Hepatocyte (in vitro differentiated cells): ENCODE measurements around the gene DNM2. TPM values are rescaled to one million over a fixed set of nuclear protein-coding genes. Genes with fewer than 3 reads are reported as not detected.

Experiments used
- DNase-seq: peaks from one replicate; pipeline ENCODE4 v3.0.0-alpha.2; 2016; ENCODE audit warnings: low spot score
- H2AFZ ChIP-seq: fragments of 200-600 bp; sonication (generic); 2 replicates; pipeline ENCODE4 v1.6.0; 2016; ENCODE audit warnings: antibody characterized with exemption, mild to moderate bottlenecking
- H3K27ac ChIP-seq: fragments of 200-600 bp; sonication (generic); 2 replicates; pipeline ENCODE4 v1.5.1; 2016; ENCODE audit warnings: mild to moderate bottlenecking
- H3K27me3 ChIP-seq: fragments of 200-600 bp; sonication (generic); 2 replicates; pipeline ENCODE4 v1.6.1; 2016
- H3K36me3 ChIP-seq: fragments of 200-600 bp; sonication (generic); replicated peaks from 2 replicates; pipeline ENCODE4 v1.5.1; 2016; ENCODE audit warnings: low read depth; ENCODE audit not compliant: insufficient read depth
- H3K4me1 ChIP-seq: fragments of 200-600 bp; sonication (generic); 2 replicates; pipeline ENCODE4 v1.5.1; 2016; ENCODE audit warnings: mild to moderate bottlenecking, moderate library complexity; ENCODE audit not compliant: insufficient read depth
- H3K4me2 ChIP-seq: fragments of 200-600 bp; sonication (generic); 2 replicates; pipeline ENCODE4 v1.6.0; 2016
- H3K4me3 ChIP-seq: fragments of 200-600 bp; sonication (generic); 2 replicates; pipeline ENCODE4 v1.5.1; 2016; ENCODE audit warnings: mild to moderate bottlenecking
- H3K79me2 ChIP-seq: fragments of 200-600 bp; sonication (generic); 2 replicates; pipeline ENCODE4 v1.6.0; 2017; ENCODE audit warnings: mild to moderate bottlenecking
- H3K9me2 ChIP-seq: fragments of 200-600 bp; sonication (generic); replicated peaks from 2 replicates; pipeline ENCODE4 v1.6.0; 2017; ENCODE audit warnings: mild to moderate bottlenecking; ENCODE audit not compliant: insufficient read depth
- H3K9me3 ChIP-seq: fragments of 200-600 bp; sonication (generic); 2 replicates; pipeline ENCODE4 v1.5.1; 2016; ENCODE audit warnings: low read depth, mild to moderate bottlenecking
- H4K20me1 ChIP-seq: fragments of 200-600 bp; sonication (generic); 2 replicates; pipeline ENCODE4 v1.6.0; 2016; ENCODE audit warnings: mild to moderate bottlenecking; ENCODE audit not compliant: insufficient read depth, poor library complexity, severe bottlenecking
- CTCF ChIP-seq: fragments of 200-600 bp; sonication (generic); IDR thresholded peaks from 2 replicates; pipeline ENCODE4 v1.5.1; 2016; ENCODE audit warnings: antibody characterized with exemption, mild to moderate bottlenecking; ENCODE audit not compliant: poor library complexity
- EZH2 ChIP-seq: fragments of 200-600 bp; sonication (generic); IDR thresholded peaks from 2 replicates; pipeline ENCODE4 v1.6.1; 2016; ENCODE audit warnings: antibody characterized with exemption, mild to moderate bottlenecking, borderline replicate concordance
- EZH2phosphoT487 ChIP-seq: fragments of 200-600 bp; sonication (generic); IDR thresholded peaks from one replicate; pipeline ENCODE4 v1.6.1; 2018; ENCODE audit warnings: antibody characterized with exemption, mild to moderate bottlenecking, low read depth, moderate library complexity; ENCODE audit not compliant: unreplicated experiment, severe bottlenecking
- WGBS: methylation state at CpG from one replicate; pipeline ENCODE4 v1.1.6; 2016; ENCODE audit warnings: low lambda C conversion rate; ENCODE audit errors: missing lambda C conversion rate; 5-methylcytosine and 5-hydroxymethylcytosine counted together
- polyA plus RNA-seq: library from polyadenylated mRNA; unstranded; fragments of >200 nt; fragmentation: Nextera tagmentation; extraction: Ambion mirVana; gene quantifications from 2 replicates; pipeline ENCODE4 v1.2.1, GENCODE V29; 2016
- total RNA-seq: library from RNA; depleted of rRNA; stranded (reverse); fragments of >200 nt; gene quantifications from 2 replicates; pipeline ENCODE4 v1.2.3, GENCODE V29; 2014

Gene DNM2
- total and polyA plus RNA-seq, 2 experiments from 2014 or later: 93.9 to 130 TPM

DNA sequence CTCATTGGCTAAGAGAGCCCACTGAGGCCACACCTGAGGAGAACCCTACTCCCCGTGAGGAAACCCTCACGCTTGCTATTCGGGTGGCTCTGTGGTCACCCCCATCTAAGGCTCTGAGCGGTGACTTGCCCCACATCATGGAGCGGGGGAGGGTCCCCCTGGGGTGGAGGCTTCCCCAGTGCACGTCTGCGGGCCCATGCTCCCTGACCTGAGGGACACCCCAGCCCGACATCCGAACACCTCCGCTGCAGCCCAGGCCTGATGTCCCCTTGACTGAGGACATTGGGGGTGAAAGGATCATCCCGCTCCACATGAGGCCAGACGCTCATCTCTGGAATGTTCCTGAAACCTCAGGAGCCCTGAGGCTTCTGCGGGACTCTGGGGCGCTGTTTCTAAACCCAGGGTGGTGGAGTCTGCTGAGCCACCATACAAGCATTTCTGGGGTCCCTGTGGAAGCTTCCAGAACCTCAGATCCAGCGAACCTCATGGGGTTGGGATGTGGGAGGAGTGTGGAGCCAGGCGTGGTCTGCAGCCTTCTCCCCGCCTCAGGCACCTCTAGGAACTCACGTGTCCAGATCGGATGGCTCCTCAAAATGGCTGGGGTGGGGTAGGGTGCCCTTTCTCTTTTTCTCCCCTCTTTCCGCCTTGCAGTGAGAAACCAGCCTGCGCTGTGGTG, 98.2 kb downstream of the DNM2 start:
- H3K4me1 ChIP-seq: peaks cover 14% of the 10 kb centered on the region
- H4K20me1 ChIP-seq: no peaks in the 10 kb centered on the region
- H3K79me2 ChIP-seq: peaks cover 23% of the 10 kb centered on the region
- 87% methylated on average over 21 of the region's 21 CpGs for WGBS
- no peaks in the 10 kb centered on the region for H3K9me2 ChIP-seq
- peak overlapping the region; percentile 79 for H3K4me2 ChIP-seq
- no peaks in the 10 kb centered on the region for H3K36me3 ChIP-seq
- peak overlapping the region; percentile 98 for H3K27ac ChIP-seq
- no peaks in the 10 kb centered on the region for H3K9me3 ChIP-seq
- H3K27me3 ChIP-seq: no peaks in the 10 kb centered on the region
- DNase-seq: peak; percentile 5
- TF ChIP-seq EZH2phosphoT487 (no peak), EZH2 (no peak), CTCF (no peak)
- no peak overlapping the region for H2AFZ ChIP-seq
- H3K4me3 ChIP-seq: no peak overlapping the region

DNA sequence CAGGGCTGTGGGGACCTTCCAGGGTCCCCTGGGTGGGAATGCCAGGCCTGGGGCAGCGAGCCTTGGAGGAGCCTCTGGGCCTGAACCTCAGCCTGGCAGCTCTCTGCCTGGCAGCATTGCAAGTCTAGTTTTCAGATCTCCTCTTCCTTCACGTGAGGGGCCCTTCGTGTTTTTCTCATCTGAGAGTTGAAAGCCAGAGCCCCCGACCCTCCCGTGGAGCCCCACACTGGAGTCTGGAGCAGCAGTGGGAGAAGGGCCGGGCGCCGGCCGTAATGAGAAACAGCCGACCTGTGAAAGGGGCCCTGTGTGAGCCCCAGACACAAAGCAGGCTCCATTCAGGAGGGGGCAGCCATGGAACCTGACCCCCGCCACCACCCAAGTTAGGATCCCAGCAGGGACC, 98.8 kb downstream of the DNM2 start:
- no peak overlapping the region for H2AFZ ChIP-seq
- TF ChIP-seq CTCF (no peak), EZH2 (no peak), EZH2phosphoT487 (no peak)
- H3K27ac ChIP-seq: peak overlapping the region; percentile 98
- peaks cover 23% of the 10 kb centered on the region for H3K79me2 ChIP-seq
- H3K4me1 ChIP-seq: peaks cover 14% of the 10 kb centered on the region
- H3K9me2 ChIP-seq: no peaks in the 10 kb centered on the region
- no peaks in the 10 kb centered on the region for H3K36me3 ChIP-seq
- peak overlapping the region; percentile 33 for H3K4me3 ChIP-seq
- peak; percentile 8 for DNase-seq
- WGBS: 61% methylated on average over 10 of the region's 11 CpGs
- peak overlapping the region; percentile 79 for H3K4me2 ChIP-seq
- no peaks in the 10 kb centered on the region for H3K27me3 ChIP-seq
- no peaks in the 10 kb centered on the region for H3K9me3 ChIP-seq
- H4K20me1 ChIP-seq: no peaks in the 10 kb centered on the region

DNA sequence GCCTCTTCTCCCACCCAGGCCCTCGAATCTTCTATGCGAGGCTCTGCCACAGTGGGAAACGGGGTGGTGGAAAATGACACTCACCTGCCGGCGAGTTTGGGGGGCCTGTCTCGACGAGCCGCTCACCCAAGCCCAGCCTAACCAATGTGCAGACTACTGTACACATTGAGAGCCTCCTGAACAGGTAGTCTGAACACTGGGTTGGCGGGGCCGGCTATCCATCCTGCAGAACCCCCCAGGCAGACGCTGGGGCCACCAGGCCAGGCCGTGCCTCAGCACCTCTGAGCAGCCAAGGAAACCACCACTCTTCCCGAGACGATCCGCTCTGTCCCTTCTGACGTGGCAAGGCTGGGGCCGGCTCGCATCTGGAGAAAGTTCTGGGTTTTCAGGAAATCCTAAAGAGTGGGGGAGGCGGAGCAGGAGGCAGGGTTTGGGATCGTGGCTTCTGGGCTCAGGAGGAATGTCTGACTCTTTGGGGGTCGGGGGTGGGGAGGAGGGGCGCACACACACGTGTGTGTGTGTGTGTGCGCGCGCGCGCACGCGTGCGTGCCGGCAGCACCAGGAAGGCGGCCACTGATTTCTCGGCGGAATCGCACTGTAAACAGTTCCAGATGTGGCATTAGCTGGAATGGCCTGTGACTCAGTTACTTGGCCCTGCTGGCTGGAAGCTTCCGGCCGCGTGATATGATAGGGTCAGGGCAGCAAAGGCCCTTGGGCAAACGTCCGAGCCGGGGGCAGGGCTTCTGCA, 99.6 kb downstream of the DNM2 start:
- Histone ChIP-seq H3K4me1 (peaks cover 14% of the 10 kb centered on the region), H3K36me3 (no peaks in the 10 kb centered on the region), H3K27ac (peak overlapping the region; percentile 98), H2AFZ (no peak overlapping the region), H3K79me2 (peaks cover 23% of the 10 kb centered on the region), H4K20me1 (no peaks in the 10 kb centered on the region), H3K4me2 (peak overlapping the region; percentile 79), H3K27me3 (no peaks in the 10 kb centered on the region), H3K9me3 (no peaks in the 10 kb centered on the region), H3K4me3 (peak overlapping the region; percentile 33), H3K9me2 (no peaks in the 10 kb centered on the region)
- TF ChIP-seq EZH2phosphoT487 (no peak), EZH2 (no peak), CTCF (no peak)
- DNase-seq: peak; percentile 80
- WGBS: 58% methylated on average over 23 of the region's 42 CpGs
